EL (cell line): ENCODE data around the gene FLNC.
A peak's percentile ranks its signal among the peaks of the same experiment; 100 is the strongest.

Experiments
- DNase-seq: peaks from one replicate; pipeline ENCODE4 v3.0.0-alpha.2; 2016

The FLNC gene

DNA sequence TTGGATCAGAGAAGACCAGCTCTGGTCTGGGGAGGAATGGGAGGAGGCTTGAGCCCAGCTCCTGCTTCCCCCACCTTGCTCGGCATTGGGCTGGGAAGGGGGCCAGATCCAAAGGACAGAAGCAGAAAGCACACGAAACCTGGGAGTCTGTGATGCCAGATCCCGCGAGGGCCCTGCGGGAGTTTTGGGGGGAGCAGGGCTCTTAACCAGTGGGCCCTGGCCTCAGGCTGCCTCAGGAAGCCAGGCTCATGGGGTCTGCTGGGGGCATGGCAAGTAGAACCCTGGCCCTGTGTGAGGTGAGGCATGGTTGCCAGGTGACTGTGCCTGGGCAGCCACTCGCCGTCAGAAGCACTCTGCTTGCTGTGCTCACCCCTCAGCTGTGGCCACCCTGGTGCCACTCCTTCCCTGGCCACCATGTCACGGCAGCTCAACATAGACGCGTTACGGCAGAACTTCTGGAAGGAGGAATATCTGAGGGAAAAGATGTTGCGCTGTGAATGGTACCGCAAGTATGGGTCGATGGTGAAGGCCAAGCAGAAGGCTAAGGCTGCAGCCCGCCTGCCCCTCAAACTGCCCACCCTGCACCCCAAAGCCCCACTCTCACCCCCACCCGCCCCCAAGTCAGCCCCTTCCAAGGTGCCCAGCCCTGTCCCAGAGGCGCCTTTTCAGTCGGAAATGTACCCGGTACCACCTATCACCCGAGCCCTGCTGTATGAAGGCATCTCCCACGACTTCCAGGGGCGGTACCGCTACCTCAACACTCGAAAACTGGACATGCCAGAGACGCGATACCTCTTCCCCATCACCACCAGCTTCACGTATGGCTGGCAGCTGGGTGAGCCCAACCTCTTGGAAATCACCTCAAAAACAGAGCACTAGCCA, 36.0 kb downstream of the FLNC start:
- no peak for DNase-seq

DNA sequence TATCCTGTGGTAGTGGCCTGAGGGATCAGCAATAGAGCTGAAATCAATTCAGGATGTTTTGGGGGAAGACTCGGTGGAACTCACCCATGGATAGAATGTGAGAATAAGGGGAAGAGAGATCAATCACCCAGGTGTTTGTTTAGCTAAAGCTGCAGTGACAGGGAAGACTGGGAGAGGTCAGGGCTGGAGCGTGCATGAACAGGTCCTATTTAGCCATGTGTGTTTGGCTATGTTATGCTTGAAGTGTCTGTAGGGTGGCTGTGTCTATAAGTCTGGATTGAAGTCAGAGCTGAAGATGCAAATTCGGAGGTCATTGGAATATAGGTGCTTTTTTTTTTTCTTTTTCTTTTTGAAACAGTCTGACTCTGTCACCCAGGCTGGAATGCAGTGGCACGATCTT, 37.0 kb downstream of the FLNC start:
- no peak for DNase-seq

DNA sequence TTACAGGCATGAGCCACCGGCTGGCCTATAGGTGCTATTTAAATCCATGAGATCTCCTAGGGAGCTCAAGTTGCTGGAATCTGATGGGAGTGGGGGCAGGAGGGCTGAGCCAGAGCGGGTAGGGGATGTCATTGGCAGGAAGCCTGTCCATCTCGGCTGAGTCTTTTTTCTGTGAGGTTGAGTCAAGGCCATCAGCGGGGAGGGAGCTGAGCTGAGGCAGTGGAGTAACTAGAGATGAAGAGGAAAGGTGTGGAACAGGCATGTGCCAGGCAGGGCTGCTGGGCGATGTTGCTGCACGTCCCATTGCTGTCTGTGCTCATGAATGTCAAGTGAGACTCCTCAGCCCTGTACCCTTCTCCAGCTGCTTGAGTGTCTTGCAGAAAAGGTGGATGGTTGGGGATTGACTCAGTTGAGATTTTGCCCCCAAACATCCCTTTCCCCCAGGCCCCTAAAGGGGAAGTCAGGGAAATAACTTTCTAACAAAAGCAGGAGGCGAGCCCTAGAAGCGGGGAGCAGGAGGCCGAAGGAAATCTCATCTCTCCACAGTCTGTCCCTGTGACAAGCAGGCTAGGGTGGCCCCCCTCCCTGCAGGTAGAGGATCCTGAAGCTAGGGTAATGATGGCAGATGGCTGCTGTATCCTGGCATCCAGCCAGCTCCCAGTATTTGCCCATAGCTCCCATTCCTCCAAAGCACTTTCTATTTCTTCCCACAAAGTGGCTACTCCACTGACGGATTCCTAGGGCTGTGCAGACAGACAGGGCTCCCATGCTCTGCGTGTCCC, 37.8 kb downstream of the FLNC start:
- DNase-seq, result peak; percentile 23

DNA sequence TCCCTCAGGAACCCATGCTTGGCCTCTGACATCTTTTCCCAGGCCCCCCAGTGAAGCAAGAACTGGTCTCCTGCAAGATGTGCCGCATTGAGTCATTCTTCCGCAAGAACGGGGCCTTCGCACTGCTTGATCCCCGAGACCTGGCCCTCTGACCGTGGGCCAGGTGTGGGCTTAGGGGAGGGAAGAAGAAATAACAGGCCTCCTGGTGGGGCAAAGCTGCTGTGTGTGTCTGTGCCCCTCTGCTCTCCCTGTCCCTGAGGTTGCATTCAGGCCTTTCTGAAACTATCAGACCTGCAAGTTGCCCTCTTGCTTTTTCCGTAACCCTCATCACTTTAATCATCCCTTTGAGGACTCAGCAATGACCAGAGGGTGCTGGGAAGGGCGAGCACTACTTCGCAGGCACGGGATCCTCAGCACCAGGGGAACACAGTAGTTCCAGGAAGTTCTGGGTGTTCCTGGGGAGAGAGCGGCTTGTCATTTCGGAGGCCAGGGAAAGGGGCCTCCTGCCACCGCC, 38.5 kb downstream of the FLNC start:
- no peak for DNase-seq

DNA sequence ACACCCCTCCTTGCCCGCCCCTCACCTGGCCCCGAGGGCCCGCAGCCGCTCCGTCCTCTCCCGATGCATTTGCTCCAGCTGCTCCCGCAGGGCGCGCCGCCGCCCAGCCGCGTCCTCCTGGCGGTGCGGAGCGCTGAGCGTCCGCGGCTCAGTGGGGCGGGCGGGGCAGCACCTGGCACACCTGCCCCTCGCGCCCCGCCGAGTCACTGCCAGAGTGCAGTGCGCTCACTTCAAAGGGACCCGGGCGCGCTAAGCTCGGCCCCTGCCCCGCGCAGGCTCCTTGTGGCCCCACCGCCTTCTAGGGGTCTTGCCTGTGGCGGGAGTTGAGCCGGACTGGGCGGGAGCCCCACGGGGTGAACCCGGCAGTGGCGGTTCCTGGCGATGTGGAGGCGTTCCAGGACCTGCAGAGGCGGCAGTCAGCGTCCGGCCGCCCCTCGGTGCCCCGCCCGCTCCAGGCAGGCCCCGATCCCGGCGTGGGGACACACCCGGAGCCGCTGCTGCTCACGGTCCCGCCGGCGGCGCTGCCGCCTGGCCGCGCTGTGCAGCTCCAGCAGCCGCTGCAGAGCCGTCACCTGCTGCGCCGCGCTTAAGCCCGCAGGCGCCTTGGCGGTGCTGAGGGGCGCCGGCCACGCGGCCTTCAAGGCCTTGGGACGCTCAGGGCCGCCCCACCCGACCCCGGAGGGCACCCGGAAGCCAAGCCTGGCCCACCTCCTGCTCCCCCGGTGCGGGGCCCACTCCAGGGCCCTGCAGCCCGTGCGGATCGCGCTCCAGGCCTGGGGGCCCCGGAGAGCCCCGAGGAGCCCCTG, 39.1 kb downstream of the FLNC start:
- DNase-seq, result peak; percentile 48

DNA sequence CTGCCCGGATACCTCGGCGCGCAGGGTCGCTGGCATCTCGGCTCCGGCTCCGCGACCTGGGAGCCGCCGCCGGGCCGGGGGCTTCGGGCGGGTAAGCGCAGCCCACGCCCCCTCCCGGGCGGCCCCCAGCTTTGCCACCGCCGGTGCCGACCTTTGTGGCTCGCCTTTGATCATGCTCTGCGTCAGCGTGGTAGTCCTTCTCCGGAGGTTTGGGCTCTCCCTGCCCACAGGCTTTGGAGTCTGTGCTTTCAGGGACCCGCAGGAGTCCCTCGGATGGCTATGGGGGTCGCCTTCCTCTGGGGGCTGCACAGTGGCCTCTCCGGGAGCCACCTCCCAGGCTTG, 39.7 kb downstream of the FLNC start:
- DNase-seq, result no peak

DNA sequence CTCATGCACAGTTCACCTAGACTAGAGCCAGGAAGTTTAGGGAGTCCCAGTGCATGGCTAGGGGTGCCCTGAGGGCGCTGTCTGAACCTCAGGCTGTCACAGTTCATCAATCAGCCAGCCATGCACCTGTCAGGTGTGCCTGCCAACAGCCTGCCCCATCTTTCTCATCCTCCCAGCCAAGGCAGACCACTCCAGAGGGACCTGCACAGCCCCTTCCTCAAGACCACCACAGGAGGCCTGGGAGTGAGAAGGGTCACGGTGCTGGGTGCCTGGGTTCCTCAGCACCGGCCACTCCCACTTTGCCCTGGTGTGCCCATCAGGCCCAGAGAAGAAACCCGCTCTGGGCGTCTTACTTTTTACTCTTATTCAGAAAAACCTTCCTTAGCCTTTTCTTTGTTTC, 40.8 kb downstream of the FLNC start:
- DNase-seq, result no peak

DNA sequence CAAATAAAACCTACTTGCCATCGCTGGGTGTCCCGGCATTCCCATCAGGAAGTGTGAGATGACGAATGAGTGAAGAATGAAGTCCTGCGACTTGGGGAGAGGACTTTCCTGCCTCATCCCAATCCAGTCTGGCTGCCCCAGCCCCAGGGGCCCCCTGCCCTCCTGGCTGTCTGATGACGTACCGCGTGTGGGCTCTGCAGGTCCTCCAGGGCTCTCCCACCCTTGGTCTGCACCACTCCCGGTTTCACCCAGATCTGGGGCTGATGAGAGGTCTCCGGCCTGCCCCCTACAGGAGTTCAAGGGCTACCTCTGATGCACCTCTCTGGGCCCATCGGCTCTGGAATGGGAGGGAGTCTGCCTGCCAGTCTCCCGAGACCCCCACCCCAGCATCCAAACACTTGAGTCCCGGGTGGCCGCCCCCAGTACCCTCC, 42.2 kb downstream of the FLNC start:
- no peak for DNase-seq

DNA sequence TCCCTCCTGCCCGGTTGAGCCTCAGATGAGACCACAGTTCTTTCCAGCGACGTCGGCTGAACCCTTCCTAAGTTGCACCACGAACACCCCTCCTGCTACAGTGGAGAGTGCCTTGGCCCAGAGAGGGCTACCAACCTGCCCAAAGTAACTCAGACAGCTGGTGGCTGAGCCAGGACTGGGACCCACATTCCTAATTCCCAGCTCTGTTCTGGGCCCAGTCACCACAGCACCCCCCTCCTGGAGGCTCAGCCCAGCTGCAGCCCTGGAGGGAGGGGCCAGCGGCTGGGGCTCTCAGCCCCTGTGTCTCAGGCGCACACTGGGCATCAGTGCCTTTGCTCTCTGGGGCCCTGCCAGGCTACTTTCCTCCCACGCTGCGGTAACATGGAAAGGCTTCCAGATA, 43.0 kb downstream of the FLNC start:
- DNase-seq, result no peak

DNA sequence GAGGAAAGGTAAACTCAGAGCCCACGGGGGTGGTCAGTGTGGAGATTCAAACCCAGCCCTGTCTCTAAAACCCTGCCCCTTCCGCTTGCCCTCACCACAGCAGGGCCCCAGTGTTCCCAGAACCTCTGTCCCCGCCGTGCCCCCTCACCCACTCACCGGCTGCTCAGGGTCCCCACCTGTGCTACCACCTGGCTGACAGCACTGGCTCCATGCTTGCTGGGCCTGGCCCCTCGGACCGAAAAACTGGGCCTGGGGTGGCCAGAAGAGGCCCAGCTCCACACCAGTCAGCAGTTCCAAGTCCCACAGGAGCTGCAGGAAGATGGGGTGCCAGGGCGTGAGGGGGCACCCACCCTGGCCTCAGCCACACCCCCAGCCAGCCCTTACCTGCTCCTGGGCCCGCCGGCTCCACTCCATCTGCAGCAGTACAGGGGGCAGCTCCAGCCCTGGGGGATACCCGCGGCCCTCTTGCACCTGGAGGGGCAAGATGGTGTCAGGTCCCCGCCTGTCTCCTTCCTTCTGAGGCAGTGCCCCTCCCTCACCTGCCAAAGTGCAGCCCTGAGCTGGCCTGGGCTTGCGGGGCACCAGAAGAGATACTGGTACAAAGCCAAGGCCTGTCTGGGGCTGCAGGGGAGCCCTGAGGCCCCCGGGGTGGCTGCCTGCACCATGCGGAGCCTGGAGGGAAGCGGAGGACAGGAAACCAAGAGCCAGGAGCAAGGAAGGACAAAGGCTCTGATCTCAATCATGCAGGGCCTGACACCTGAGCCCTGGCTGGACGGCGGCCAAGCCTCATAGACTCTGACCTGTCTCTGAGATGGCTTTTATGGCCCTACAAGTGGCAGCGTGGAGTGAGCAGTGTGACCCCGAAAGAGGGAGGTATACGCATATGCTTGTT, 44.2 kb downstream of the FLNC start:
- no peak for DNase-seq

DNA sequence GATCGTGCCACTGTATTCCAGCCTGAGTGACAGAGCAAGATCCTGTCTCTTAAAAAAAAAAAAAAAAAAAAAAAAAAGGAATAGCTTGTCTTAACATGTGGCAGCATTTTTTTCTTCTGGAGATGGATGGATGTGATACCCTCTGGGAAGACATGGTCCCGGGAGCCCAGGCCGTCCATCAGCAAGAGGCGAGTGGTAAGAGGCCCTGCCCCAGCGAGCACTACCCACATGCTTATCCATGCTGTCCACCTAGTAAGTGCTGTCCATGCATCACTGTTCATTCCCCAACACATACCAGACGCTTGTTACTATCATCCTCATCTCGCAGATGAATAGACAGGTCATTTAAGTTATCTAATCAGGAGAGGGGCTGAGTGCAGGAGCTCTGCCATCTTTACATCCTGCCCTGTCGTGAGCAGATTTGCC, 45.3 kb downstream of the FLNC start:
- no peak for DNase-seq

DNA sequence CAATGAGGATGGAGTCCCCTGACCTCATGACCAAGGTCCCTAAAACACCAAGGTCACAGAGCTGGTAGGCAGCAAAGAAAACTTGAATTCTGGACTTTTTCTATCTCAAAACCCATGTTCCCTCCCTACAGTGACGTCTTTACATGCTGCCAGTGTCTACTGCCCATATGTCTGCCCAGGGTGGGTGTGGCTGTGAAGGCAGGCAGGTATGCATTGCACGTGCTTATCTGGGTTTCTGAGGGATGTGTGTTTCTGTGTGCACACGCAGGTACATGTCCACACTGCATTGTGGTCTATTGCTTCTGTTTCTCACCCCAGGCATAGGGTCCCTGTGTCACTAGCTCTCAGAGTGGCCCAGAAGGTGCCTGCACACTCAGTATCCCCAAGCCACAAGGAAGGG, 45.9 kb downstream of the FLNC start:
- DNase-seq, result no peak

DNA sequence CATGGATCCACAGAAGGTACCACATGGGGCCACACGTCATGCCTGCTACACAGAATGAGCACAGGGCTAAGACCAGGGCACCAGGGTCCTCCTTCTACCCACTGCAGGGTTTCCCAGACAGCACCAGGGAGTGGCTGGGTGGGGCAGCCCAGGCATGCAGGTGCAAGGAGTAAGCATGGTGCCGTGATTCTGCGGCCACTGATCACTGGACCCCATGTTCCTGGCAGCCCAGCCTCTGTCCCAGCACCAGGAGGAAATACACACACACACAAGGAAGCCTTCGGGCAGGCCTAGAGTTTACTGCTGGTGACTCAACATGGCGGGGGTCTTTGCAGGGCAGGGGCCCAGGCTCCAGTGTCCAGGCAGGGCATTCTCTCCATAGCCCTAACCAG, 46.4 kb downstream of the FLNC start:
- no peak for DNase-seq

DNA sequence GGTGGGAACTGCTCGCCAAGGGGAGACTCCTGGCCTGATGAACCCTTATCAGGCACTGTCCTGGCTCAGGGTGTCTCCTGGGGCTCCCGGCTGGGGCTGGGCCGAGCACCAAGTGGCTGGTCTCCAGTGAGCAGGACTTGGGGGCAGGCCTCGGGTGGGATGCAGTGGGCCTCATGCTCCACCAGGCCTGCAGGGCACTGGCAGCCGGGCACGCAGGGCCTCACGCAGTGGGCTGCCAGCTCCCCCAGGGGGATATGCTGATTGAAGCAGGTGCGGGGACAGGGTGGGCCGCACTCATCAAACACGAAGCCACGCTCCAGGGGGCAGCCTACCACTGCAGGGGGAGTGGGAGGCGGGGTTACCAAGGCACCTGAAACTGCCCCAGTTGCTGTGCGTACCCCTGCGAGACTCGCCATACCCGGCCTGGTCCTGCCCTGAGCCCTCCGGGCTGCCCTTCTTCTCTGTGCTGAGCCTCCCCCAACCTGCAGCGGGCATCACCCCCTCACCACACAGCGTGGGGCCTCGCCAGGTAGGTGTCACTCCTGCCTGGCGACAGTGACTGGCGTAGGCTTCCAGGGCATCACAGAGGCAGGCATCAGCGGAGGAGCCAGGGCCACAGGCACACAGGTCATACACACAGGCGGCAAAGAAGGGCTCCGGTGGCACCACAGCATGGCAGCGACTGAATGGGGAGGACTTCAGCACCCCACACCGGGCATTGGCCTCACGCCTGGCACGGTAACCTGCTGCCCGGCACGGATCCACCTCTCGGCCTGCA, 47.0 kb downstream of the FLNC start:
- DNase-seq, result no peak

DNA sequence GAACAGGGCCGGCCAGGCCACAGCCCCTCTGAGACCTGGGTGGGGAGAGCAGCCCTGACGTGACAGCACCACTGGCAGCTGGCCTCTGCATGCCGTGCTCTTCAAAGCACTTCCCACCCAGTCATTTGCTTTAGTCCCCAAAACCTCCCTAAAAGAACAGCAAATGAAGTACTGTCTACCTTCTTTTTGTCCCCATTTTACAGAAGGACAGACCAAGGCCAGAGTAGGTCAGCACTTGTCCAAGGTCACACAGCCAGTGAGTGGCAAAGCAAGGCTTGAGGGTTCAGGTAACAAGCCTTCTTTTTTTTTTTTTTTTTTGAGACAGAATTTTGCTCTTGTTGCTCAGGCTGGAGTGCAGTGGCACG, 47.5 kb downstream of the FLNC start:
- no peak for DNase-seq

DNA sequence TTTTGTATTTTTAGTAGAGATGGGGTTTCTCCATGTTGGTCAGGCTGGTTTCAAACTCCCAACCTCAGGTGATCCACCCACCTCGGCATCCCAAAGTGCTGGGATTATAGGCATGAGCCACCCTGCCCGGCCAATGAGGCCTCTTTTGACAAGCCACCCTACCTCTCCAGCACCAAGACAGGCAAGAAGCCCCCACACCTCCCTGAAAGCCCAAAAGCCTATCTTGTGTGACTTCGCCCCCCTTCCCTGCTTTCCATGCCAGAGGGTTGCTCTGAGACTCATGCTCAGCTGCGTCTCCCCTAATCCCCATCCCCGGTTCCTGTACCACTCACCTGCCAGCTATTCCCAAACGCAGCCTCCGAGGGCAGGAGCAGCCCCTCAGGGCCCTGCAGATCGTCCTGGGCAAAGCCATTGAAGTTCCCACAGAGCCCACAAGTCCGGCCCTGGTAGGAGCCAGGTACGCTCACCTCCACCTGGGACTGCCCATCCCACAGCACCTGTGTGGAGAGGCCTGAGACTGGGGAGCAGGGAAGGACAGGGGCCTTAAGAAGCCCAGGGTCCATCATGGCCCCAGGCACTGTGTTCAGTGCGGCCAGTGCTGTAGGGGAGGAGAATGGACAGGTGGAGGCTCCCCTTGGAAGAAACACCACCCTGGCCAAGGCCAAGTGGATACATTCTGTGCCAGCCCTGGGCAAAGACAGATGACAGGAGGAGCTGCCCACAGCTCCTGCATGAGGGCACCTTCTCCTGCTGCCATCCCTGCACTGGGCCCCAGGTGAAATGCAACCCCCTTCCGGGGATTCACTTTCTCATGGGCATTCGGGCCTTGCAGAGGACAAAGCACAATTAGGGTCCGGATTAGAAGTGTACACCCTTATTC, 48.3 kb downstream of the FLNC start:
- no peak for DNase-seq

DNA sequence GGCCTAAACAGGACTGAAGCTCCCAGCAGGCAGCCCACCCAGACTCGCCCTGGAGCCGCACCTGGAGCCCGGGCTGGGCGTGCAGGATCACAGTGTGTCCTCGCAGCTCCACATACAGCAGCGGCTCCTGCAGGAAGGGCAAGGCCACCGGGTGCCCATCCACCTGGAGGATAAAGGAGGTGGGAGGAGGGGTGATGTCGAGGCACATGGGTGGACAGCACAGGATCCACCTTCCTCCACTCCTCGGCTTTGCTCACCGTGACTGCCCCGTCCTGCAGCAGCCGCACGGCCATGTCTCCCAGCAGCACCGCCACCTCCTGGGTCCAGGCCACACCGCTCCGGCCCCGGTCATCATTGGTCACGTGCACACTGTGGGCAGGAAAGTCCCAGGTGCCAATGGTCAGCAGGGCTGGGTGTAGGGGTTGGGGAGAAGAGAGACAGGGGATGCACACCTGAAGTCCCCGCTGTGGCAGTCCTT, 49.3 kb downstream of the FLNC start:
- DNase-seq, result no peak

DNA sequence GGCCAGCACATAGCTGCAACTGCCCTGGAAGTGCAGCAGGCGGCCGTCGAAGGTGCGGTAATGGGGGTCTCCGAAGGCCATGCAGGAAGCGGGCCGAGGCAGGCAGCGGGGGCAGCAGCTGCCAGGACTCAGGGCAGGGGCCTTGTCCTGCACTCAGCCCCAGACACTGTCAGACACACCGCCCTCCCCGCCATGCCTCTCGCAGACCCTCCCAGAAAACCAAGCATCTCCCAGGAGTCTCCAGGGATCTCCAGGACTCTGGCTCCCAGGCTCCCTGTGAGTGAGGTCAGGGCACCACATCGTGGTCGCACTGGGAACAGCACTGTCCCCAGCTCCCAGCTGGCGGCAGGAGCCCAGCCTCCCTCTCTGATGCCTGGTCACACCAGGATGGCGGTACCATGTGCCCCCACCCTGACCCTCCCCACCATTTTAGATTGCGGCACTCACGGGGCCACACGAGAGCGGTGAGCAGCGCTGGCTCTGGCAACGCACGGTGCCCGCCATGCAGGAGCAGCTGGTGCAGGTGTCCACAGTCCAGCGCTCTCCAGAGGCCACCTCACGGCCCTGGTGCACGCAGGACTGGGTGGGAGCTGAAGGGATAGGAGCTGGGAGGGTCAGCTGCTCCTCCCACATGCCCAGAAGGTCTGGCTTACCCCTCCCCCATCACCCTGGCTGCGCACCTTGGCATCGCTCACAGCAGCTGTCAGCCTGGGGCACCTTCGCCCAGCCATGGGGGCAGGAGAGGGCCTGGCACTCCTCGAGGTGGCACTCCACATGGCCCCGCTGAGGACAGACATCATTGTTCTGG, 49.9 kb downstream of the FLNC start:
- DNase-seq, result peak; percentile 65

DNA sequence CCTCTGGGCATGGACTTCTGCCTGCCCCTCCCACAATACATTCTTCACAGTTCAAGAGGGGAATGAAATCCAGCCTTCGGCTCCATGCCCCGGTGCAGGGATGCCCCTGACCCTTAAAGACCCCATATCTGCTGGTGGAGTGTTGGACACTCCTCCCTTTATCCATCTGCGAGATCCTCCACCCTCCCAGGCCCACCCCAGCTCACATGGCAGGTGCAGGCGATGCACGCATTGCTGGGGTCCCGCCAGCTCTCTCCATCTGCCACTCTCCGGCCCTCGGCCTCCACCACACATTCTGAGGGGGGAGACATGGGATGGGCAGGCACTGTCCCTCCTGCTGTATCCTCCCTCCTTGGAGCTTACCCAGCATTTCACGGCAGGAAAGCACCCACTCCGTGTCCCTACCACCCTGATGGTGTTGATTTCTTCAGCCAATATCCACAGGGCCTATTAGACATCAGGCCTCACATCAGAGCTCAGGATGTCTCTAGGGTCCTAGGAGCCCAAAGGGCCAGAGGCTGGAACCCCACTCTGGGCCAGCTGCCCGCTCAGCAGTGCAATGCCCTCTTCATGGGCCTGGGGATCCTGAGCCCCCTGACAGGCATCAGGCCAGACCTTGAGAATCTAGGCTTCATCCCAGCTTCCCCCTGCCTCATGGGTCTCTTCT, 50.7 kb downstream of the FLNC start:
- no peak for DNase-seq
